CD4-positive, alpha-beta T cell treated with Interleukin-12 subunit alpha and Interleukin-12 subunit beta, for 1 hour (primary cell): ENCODE data around the gene RCOR1.
A peak's percentile ranks its signal among the peaks of the same experiment; 100 is the strongest.

Experiments used
- DNase-seq: peaks from one replicate; pipeline ENCODE4 v3.0.0-alpha.2; 2020

RCOR1 gene

DNA sequence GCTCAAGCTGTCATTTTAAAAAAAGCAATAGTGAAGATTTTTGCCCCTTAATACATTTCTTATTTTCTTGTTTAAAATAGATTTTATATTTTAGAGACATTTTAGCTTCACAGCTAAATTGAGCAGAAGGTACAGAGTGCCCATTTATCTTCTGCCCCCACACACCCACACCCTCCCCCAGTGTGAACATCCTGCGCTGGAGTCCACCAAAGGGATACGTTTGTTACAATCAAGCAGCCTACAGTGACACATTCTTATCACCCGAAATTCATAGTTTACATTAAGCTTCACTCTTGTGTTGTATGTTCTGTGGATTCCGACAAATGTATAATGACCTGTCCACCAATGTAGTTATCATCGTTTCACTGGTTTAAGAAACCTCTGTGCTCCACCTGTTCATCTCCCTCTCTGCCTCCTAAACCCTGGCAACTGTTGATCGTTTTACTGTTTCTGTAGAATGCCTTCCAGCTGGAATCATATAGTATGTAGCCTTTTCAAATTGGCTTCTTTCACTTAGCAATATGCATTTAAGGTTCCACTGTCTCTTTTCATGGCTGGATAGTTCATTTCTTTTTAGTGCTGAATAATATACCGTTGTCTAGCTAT is 93.8 kb downstream of the RCOR1 start:
- no peak for DNase-seq

DNA sequence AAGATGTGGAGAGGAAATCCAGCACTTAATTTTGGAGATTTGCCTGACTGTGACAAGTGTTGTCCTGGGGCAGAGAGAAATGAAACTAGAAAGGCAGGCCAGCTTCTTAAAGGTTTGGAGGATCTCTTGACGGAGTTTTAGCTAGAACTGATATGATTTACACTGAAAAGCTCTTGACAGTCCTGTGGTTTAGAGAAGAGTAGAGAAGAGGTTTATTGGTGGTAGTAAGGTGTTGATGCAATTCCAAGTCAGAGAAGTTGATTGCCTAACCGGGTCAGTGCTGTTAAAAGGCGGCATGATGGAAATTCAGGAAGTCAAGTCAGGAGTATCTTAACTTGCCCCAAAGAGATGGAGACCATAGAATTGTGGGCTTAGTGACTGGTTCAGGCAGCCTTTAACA is 95.8 kb downstream of the RCOR1 start:
- no peak for DNase-seq

DNA sequence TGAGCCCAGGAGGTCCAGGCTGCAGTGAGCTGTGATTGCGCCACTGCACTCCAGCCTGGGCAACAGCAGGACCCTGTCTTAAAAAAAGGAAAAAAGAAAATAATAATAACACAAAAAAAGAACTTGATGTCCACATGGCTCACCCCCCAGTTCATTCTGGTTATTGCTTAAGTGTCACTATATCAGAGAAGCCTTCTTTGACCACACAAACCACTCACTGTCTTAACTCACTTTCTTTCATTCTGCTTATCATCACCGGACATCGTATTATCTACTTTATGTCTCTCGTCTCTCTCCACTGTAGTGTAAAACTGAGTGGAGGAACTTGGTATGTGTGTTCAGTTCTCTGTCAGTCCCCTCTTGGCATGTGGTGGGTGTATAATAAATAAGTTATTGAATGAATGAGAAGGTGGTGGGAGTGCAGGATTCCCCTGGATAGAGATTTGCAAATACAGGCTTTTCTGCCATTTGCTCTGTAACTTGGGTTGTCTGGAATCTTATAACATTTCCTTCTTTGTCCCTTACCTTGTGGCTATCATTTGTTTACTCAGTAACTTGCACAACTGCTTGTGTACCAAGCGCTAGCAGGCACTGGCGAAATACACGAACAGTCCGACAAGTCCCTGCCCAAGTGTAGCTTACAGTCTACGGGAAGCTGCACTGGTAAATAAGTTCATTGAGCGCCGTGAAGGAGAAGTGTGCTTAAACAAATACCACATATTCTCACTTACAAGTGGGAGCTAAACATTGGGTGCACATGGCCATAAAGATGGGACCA is 98.2 kb downstream of the RCOR1 start:
- DNase-seq = no peak

DNA sequence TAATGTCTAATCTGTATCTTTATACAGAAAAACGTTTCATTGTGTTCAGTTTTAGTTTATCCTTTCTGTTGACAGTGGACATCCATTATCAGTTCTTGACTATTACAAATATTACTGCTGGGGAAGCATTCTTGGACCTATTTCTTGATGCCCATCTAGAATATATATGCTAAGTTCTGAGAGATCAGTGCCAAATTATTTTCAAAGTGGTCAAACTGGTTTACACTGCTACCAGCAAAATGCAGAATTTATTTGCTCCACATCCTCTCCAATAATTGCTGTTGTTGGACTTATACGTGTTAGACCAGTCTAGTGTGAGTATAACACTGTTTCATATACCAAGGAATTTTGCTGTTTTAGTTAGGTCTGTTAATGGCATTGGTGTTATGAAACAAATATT is 99.3 kb downstream of the RCOR1 start:
- no peak for DNase-seq

DNA sequence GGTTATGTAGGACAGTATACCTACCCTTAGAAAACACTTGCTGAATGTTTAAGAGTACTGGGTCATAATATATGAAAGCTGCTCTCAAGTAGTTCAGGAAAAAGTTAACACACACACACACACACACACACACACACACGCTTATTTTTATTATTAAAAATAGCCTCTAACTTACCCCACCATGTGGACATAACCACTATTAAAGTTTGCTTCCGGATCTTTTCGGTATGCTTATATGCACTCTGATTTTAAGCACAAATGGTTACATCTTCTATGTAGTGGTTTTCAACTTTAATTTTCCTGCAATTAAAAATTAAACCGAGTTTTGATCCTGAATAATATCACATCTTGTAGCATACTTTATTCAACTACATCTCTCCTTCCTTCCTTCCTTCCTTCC is 99.9 kb downstream of the RCOR1 start:
- DNase-seq = no peak

DNA sequence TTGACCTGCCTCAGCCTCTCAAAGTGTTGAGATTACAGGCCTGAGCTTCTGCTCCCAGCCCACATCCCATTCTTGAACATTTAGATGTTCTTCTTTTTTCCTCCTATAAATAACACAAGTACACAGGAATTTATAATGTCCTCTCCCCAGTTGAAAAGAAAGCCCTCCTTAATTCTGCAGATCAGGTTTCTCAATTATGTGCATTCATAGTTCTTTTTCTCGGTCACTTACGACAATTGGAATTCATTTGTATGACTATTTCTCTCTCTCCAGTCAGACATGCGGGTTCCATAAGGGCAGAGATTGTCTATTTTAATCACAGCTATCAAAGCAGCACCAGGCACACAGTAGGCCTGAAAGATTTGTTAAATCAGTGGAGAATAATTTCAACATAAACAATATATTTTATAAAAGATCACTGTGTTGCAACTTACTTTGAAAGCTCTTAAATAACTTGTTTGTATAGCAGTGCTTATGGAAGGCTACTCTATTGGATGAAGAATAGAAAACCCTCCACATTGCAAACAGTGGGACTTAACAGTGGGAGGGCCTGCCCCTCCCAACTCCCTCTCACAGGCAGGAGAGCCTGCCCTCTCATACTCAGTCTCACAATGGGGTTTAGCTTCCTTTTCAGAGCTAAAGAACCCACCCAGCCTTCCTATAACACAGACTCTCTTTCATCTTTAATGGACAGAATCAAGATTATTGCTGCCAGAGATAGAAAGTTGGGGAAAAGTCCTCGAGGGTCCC is 100.7 kb downstream of the RCOR1 start:
- no peak for DNase-seq

DNA sequence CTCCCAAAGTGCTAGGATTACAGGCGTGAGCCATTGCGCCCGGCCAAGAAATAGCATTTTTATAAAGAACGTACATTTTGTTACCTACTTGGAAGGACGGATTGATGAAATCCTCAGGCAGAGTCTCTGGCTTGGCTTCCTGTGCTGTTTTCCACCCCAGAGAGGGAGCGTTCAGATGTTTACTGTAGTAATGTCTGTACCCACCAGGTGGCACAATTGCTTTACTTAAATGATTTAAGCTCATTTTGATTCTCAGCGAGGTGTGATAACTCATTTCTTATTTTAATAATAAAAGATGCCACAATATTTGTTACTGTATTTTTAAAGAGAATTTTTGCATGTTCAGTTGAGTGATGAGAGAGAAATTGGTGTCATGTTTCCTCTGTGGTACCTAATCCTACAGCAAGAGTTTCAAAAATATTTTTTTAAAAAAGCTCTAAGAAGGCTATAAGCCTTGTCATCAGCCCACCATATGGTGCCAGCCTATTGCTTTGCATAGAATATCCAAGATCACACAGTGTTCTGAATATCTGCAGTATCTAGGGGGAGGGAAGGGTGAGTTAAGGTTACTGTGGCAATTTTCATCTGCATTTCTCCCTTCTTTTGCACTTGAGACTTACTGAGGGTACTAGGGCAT is 102.2 kb downstream of the RCOR1 start:
- peak; percentile 71 for DNase-seq

DNA sequence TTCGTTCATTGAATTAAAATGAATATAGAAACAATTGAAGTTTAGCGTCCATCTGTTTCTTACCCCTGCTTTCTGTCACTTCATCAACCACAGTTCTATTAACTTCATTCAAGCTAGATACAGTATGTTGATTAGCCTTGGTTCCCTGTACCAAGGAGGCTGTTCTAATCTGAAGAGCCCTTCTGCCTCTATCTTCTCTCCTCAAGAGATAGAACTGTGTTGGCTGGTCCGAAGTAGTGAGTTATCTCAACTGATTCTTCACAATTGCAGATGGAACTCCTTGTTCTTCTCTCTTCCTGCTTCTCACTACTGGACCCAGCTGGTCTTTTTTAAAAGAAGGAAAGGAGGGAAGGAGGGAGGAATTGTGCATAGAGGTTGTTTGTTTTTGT is 102.7 kb downstream of the RCOR1 start:
- no peak for DNase-seq

DNA sequence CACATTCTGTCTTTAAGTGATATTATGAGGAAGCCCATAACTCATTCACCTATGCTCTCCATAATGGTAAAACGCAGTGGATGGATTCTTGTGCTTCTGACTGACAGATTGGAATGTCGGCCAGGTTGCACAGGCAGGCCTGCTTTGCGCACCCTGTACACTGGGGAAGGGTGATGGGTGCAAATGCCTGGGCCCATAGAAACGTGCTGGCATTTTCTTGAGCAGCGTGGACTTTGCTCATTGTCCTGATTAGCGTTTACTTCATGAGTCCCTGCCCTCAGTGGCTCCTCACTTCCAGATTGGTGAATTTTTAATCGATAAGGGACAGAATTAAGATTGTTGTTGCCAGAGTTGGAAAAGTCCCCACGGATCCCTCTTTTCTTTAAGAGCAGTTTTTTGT is 103.9 kb downstream of the RCOR1 start:
- no peak for DNase-seq

DNA sequence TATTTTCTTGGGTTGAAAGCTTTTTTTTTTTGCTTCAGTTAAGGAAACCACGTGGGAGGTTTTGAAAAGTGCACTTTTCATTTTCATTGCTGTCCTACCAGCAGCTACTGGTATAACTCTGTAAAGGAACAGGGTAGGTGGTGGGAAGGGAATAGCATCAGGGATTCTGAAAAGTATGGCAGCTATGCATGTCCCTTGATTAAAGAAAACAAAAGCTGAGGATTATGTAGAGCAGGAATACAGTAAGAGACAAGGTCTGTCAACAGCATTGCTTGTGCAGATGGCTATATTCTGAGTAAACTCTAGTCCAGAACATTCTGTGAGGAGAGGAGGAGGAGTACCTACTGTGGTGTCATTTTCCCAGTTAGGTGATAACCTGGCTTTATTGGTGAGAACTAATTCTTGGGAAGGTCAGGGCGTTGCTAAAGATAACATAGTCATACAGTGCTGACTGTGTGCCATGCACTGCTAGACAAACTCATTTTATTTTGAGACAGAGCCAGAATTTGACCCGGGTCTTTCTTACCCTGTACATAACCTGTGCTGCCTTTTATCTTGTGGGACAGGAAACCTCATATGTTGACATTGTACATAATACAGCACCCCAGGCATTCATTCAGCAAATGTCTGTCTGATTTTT is 104.5 kb downstream of the RCOR1 start:
- DNase-seq = no peak

DNA sequence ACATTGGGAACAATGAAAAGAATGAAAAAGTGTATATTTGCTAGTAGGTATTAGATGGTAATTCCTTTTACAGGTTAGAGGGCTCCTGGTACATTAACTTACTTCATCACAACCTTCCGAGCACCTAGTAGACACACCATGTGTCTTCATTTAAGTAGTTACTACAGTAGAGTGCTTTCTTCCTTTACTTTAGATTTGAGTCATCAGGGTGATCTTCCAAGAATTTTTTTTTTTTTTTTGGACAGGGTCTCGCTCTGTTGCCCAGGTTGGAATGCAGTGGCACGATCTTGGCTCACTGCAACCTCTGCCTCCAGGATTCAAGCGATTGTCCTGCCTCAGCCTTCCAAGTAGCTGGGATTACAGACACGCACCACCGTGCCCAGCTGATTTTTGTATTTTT is 105.1 kb downstream of the RCOR1 start:
- DNase-seq = no peak

DNA sequence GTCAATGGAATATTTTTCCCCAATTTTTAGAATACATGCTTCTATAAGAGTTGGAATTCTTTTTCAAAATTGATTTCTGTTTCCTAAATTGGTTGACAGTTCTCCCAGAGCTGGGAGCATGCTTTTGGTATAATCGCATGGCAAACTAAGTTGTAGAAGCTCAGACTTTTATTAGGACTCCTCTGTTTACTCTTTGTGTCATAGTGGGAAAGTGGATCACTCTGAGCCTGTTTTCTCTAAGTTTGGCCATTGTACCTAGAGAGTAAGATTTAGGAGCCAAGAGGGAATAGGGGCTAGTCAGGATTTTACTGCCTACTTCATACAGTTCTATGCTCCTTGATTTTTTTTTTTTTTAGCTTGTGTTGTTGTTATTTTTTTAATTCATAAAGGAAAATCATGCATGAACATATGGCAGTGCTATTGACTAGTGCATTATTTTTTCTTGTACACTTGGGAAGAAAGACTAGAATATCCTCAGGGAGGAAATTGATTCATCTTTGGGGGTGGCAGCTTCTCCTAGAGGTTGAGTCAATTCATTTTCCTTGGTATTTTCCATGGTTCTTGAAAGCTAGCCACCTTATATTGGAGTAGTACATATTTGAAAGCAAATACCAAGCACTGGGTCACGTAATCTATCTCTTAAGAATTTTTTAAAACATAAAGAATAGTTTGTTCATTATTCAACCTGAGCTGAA is 107.1 kb downstream of the RCOR1 start:
- no peak for DNase-seq

DNA sequence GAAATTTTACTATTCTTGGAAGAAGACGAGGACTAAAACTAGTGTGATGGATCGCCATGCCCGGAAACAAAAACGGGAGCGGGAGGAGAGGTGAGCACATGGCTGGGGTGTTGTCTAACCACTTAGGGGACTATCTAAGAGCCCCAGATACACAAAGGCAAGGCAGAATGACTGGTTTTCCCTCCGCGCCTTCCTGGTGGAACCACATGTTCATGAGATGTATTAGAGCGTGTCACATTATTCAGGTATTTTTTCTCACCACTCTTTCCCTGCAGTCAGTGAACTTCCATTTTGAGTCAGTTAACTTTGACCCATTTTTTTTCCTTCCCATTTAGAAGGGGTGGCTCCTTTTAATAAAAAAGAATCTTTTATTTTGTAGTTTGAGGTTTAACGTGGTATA is 116.0 kb downstream of the RCOR1 start:
- DNase-seq = no peak

DNA sequence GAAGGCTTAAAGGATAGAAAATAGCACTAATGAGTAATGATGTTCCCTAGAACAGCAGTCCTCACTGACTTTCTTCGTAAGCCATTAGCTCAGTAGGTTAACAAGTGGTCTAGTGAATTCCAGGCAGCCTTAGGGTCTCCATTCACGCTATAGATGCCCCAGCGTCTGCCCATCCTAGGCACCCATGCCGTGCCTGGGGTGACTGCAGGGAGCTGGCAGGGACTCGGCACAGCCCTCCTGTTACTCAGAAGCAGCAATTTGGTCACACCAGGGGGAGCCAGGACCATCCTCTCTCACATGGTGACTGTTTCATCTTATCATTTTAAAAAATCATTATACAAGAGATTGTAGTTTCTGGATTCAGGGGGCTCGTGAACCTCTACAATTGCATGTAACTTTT is 118.8 kb downstream of the RCOR1 start:
- no peak for DNase-seq

DNA sequence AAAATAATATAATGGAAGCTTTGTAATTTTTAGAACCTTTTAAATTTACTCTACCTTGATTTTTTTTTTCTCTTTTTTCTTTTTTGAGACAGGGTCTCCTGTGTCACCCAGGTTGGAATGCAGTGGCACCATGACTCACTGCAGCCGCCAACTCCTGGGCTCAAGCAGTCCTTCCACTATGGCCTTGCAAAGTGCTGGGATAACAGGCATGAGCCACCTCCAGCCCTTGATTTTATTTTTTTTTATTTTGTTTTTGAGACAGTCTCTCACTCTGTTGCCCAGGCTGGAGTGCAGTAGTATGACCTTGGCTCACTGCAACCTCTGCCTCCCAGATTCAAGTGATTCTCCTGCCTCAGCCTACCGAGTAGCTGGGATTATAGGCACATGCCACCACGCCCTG is 119.5 kb downstream of the RCOR1 start:
- no peak for DNase-seq

DNA sequence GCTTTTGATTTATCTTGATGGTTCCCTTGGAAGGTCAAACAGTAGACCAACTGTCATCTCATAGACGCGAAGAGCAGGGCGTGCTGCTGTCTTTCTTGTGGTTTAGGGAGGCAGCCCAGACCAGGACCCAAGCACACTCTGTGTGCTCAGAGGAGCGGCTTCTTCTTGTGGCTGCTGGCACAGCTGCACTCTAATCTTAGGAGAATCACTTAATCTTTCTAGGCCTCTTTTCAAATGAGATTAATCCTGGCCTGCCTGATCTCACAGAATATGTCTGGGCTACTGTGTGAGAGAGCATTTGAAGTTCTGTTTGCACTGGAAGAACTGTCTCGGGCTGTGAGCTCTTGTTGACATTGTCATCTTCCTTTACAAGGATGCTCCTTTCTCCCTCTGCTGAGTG is 124.8 kb downstream of the RCOR1 start:
- DNase-seq = no peak

DNA sequence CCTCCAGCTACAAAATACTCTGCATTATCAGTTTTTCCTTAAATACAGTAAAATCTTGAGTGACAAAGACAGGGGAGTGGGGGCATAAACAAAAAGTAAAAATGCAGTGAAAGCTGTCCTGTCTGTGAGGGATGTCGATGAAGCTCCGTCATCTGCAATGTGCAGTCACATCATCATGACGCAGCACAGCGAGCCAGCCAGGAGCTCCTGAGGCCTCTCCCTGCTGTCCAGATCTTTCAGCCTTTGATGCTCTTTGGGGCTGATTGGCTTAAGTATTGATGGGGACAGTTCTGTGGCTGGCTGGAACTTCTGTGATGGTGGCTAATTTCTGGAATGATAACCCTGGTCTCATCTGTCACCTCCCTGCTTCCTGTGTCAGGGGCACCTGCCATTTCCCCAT is 130.2 kb downstream of the RCOR1 start:
- no peak for DNase-seq

DNA sequence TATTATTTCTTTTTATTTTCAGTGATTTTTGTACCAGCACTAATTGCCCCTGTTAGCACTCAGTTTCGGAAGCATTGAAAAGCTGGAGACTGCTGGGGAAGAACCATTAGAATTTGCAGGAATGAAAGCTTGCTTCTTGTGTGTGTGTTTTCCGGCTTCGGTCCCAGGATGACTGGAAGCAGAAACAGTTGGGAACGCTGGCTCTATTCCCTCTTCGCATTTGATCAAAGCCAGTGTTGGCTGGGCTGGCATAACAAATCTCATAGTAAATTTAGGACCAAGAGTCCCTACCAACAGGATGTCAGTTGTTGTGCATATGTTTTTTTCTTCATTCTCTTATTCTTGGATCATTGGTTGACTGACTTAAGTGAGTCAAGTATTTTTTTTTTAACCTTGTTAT is 131.2 kb downstream of the RCOR1 start:
- DNase-seq = no peak

DNA sequence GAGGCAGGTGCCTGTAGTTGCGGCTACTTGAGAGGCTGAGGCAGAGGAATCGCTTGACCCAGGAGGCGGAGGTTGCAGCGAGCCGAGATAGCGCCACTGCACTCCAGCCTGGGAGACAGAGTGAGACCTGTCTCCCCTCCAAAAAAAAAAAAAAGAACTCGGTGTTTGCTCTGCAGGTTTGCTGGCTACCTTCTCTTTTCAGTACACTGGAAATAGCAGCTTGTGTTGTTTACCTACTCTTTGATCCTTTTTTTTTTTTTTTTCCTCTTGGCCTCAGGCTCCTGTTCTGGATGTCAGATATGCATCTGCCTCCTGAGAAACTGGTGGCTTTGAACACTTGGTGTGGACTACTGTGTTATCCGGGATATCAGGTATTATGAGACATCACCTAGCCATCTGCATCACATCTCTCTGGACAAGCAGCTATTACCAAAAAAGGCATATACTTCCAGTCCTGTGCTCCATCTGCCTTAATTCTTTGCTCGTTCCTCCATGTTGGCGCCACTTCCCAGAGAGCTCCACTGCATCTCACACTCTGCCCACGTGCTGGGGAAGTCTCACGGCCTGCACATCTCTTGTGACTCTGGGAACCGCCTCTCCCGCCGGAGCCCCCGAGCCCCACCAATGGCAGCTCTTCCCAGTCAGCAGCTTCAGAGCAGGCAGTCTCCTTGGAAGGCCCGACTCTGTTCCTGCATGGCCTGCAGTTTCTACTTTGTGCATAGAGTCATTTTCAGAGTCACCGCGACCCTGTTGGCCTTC is 133.9 kb downstream of the RCOR1 start:
- no peak for DNase-seq

DNA sequence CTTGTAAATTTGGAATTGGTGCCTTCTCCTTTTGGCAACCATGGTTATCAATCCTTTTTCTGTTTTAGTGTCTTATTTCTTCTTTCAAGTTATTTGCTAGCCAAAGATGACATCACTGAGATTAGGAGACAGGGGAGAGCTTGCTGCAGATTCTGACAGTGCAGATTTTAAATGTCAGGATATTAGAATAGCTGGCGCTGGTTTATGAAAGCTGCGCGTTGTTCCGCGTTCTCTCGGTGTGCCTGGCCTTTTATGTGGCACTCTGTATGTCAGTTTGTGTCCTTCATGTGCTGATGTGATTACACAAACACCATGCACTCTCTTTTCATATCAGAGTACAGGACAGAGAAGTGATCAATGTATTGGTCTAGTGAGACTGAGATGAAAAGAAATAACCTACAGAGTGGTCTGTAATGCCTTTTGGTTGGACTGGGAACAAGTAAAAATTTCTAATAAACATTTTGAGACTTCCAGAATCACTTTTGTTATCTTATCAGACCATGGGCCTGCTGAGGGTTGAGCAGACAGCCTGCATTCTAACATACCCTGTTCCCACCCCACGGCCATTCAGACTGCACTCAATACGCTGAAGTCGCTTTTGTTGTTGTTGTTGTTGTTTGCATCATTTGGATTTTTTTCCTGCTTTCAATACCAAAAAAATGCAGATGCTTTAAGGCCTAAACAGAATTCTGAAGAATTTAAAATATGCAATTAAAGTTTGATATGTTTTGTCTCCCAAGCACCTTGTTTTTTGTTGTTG is 135.1 kb downstream of the RCOR1 start:
- no peak for DNase-seq

DNA sequence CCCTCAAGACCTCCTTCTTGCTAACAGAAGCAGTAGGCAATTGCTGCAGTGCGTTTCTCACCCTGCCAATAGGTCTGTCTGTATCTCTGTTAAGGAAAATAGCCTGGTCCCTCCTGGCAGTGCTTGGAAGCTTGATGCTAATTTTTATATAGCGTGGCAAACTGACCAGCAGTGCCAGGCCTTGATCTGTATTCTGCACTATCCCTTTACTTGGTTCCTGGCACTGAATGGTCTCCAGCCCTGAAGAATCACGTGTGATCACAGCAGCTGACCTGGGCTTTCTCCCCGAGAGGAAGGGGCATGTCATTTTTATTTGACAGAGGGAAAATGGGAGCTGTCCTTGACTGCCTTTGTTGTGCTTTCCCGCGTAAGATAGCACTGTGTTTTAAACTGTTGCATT is 136.1 kb downstream of the RCOR1 start:
- no peak for DNase-seq
